GM03348 (cell line): Measurements from ENCODE around the gene MALRD1.

Experiments
- DNase-seq: peaks from one replicate; pipeline ENCODE4 v3.0.0; 2012; ENCODE audit warnings: low spot score

MALRD1 gene

DNA sequence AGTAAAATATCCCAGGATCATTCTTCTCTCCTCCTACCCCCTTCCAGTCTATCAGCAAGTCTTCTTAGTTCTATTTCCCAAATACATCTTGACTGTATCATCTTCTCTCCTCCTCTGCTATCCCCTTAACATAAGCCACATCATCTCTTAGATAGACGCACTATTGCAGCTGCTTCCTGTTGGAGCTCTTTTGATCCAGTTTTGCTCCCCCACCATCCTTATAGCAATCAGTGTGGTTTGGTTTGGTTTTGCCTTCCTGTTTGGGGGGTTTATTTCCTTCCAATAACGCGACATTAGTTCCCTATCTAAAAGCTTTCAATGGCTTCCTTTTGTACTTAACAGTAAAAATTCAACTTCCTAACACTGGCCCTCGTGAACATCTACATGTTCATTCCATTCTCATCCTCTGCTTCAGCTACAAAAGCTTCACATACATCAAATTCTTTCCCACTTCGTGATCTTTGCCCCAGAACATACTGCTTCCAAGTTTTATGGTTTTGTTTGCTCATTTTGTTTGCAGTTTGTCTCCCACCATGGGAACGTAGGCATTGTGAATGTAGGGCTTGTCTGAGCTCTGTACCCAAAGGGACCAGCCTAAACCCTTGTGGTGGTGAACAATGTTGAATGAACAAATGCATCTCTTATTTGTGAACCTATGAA lies 734.0 kb downstream of the MALRD1 start:
- no peak for DNase-seq

- DNase-seq: no peak
These were observed 735.1 kb downstream of the MALRD1 start for GRCh38 chr10:19783721-19784120.
